ENCODE measurements around the gene GLRX. TPM values are rescaled to one million over a fixed set of nuclear protein-coding genes. Genes with fewer than 3 reads are reported as not detected.

The GLRX gene
- total and polyA plus RNA-seq, 2 of the 13 experiments (the other 11 are each of a cell fraction or from before 2014, with no cell fraction given) = 63.8 to 499 TPM

DNA sequence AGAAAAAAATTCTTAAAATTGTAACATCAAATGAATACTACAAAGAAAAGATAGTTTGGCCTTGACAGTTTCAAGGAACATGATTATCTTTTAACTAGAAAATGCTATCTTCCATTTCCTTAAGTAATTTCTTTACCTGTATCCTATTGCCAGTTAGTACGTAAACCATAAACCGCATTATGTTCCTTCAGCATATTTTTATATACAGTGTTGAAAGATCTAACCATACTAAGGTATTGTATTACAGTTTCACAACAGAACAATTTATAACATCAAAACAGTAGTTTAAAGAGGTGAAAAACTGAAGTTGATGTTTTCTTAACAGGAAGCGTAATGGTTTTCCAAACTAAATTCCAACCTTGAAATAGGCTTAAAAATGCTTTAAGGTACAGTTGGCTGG, 45.1 kb downstream of the GLRX start:
- Histone ChIP-seq H3K4me2 (ENCODE audit: low read depth, low read length) (no peak overlapping the region), H3K9ac (ENCODE audit: insufficient read depth, low read depth, low read length) (no peak overlapping the region), H3K79me2 (ENCODE audit: insufficient read depth, low read length) (no peaks in the 10 kb centered on the region), H4K20me1 (ENCODE audit: insufficient read depth, low read length) (no peaks in the 10 kb centered on the region), H3K27me3 (ENCODE audit: control insufficient read depth in 1 of 2, insufficient read depth in 2 of 2, low read length in 2 of 2) (no peaks in the 10 kb centered on the region), H3K9me3 (ENCODE audit: low read length) (no peaks in the 10 kb centered on the region), H3K4me1 (ENCODE audit: insufficient read depth, low read length) (peaks cover 14% of the 10 kb centered on the region), H3K4me3 (replicated peaks in 1 of 3; ENCODE audit: insufficient read depth in 1 of 3, low read depth in 2 of 3, low read length in 3 of 3) (no peak overlapping the region), H3K27ac (ENCODE audit: extremely low read length, insufficient read depth, low read length) (no peak overlapping the region), H3K36me3 (replicated peaks in 1 of 2; ENCODE audit: control insufficient read depth in 1 of 2, insufficient read depth in 2 of 2, low read length in 2 of 2) (peaks cover 1 to 3% of the 10 kb centered on the region in 2 experiments; a peak in 2 of 5 replicates), H2AFZ (ENCODE audit: low read length) (no peak overlapping the region)
- in situ Hi-C loops (cut with HindIII; ENCODE audit: extremely low pct_ligation_motif_present, low pct_unique_long_range_greater_than_20kb) (loop anchor here (5.0 kb wide), 1 partner anchor 70 kb away; no protein-coding TSS in a partner anchor), intact Hi-C loops (cut with micrococcal nuclease; ENCODE audit: unreplicated experiment) (no loop called here)
- TF ChIP-seq, protein P1, sequence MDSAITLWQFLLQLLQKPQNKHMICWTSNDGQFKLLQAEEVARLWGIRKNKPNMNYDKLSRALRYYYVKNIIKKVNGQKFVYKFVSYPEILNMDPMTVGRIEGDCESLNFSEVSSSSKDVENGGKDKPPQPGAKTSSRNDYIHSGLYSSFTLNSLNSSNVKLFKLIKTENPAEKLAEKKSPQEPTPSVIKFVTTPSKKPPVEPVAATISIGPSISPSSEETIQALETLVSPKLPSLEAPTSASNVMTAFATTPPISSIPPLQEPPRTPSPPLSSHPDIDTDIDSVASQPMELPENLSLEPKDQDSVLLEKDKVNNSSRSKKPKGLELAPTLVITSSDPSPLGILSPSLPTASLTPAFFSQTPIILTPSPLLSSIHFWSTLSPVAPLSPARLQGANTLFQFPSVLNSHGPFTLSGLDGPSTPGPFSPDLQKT (CRISPR knock-in tag; IDR thresholded peaks at IDR 0.05; ENCODE audit: borderline replicate concordance) = no peak
- TF ChIP-seq, protein P2, sequence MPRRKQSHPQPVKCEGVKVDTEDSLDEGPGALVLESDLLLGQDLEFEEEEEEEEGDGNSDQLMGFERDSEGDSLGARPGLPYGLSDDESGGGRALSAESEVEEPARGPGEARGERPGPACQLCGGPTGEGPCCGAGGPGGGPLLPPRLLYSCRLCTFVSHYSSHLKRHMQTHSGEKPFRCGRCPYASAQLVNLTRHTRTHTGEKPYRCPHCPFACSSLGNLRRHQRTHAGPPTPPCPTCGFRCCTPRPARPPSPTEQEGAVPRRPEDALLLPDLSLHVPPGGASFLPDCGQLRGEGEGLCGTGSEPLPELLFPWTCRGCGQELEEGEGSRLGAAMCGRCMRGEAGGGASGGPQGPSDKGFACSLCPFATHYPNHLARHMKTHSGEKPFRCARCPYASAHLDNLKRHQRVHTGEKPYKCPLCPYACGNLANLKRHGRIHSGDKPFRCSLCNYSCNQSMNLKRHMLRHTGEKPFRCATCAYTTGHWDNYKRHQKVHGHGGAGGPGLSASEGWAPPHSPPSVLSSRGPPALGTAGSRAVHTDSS (CRISPR knock-in tag; conservative IDR thresholded peaks at IDR 0.05) = no peak
- ChIA-PET POLR2A (no interaction called here), CTCF (ENCODE audit: low intra/inter-chr PET ratio, low total read pairs) (no interaction called here)
- ATAC-seq = no peak
- WGBS (ENCODE audit: low lambda C conversion rate) = 97% methylated on average over 3 of the region's 3 CpGs
- BruUV-seq (replicated peaks) = no TSS peak
- FAIRE-seq = no peak
- no peak for DNase-seq (ENCODE audit: low spot score)

DNA sequence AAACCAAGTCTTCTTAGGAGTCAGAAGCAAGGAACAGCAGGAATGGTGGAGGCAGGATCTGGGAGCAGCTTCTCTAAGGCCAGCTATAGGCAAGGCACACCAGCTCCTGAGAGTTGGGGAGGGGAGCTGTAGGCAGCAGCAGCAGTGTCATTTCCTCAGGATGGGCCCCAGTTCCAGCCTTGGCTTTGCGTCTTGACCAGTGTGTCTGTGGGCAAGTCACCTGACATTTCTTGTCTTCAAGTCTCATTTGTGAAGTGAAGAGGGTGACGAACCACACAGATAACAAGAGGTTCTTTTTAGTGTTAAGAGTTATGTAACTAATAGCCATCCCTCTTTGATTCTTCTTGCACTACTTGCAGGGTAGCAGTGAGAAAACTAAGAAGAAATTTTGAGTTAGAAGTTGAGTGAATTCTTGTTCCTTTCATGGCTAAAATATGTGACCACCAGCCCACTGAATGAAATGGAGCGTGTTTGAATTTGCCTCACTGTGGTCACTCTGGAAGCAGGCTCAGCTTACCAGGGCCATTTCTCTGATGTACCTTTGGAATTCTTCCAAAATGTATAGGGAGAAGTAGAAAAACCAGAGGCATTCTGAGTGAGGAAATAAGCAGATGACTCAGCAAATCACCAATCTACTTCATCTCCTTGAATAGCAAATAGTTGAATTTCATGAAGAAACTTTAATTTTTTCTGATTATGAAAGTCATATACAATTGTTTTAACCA, 49.0 kb downstream of the GLRX start:
- no peak overlapping the region for H3K4me3 ChIP-seq (replicated peaks in 1 of 3; ENCODE audit: insufficient read depth in 1 of 3, low read depth in 2 of 3, low read length in 3 of 3)
- no peaks in the 10 kb centered on the region for H3K27me3 ChIP-seq (ENCODE audit: control insufficient read depth in 1 of 2, insufficient read depth in 2 of 2, low read length in 2 of 2)
- CTCF ChIA-PET (ENCODE audit: low intra/inter-chr PET ratio, low total read pairs) = no interaction called here
- intact Hi-C loops (cut with micrococcal nuclease; ENCODE audit: unreplicated experiment) (no loop called here), in situ Hi-C loops (cut with HindIII; ENCODE audit: extremely low pct_ligation_motif_present, low pct_unique_long_range_greater_than_20kb) (no loop called here)
- H2AFZ ChIP-seq (ENCODE audit: low read length) = no peak overlapping the region
- FAIRE-seq (no peak), DNase-seq (ENCODE audit: low spot score) (peak; percentile 10), ATAC-seq (no peak)
- peaks cover 0 to 11% of the 10 kb centered on the region in 2 experiments; a peak in 1 of 5 replicates for H3K36me3 ChIP-seq (replicated peaks in 1 of 2; ENCODE audit: control insufficient read depth in 1 of 2, insufficient read depth in 2 of 2, low read length in 2 of 2)
- H3K9me3 ChIP-seq (ENCODE audit: low read length) = no peaks in the 10 kb centered on the region
- H3K4me2 ChIP-seq (ENCODE audit: low read depth, low read length) = no peak overlapping the region
- H3K9ac ChIP-seq (ENCODE audit: insufficient read depth, low read depth, low read length) = no peak overlapping the region
- H3K27ac ChIP-seq (ENCODE audit: extremely low read length, insufficient read depth, low read length) = no peak overlapping the region
- peaks cover 26% of the 10 kb centered on the region for H3K4me1 ChIP-seq (ENCODE audit: insufficient read depth, low read length)
- POLR2A ChIA-PET = interaction anchor here (0.8 kb wide), 1 partner anchor 61 kb away, joined by 3 read pairs; no protein-coding TSS in a partner anchor
- no peaks in the 10 kb centered on the region for H4K20me1 ChIP-seq (ENCODE audit: insufficient read depth, low read length)
- no peaks in the 10 kb centered on the region for H3K79me2 ChIP-seq (ENCODE audit: insufficient read depth, low read length)
- 100% methylated on average over 3 of the region's 3 CpGs for WGBS (ENCODE audit: low lambda C conversion rate)
- BruUV-seq (replicated peaks) = no TSS peak
- TF ChIP-seq KDM2A (CRISPR knock-in tag; IDR thresholded peaks at IDR 0.05; ENCODE audit: borderline replicate concordance, low read depth) = no peak
- TF ChIP-seq, protein P3, sequence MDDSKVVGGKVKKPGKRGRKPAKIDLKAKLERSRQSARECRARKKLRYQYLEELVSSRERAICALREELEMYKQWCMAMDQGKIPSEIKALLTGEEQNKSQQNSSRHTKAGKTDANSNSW (CRISPR knock-in tag; IDR thresholded peaks at IDR 0.05; ENCODE audit: borderline replicate concordance) = no peak
- no peak for TF ChIP-seq TCF7L2 (IDR thresholded peaks at IDR 0.05; ENCODE audit: low read depth, low read length)
- peak; percentile 88 for TF ChIP-seq NFE2L2 (IDR thresholded peaks at IDR 0.05; ENCODE audit: low read length)
- no peak for TF ChIP-seq ZNF329 (CRISPR knock-in tag; IDR thresholded peaks at IDR 0.05; ENCODE audit: low read depth)
- TF ChIP-seq TCF12 (IDR thresholded peaks at IDR 0.05) = no peak
- TF ChIP-seq TCF12 (CRISPR knock-in tag; IDR thresholded peaks at IDR 0.05) = no peak
- TF ChIP-seq KAT8 (CRISPR knock-in tag; IDR thresholded peaks at IDR 0.05) = no peak
- peak; percentile 85 for TF ChIP-seq MAFF (IDR thresholded peaks at IDR 0.05; ENCODE audit: low read depth, low read length)
- no peak for TF ChIP-seq HOXA7 (CRISPR knock-in tag; IDR thresholded peaks at IDR 0.05)
- TF ChIP-seq ZNF530 (CRISPR knock-in tag; IDR thresholded peaks at IDR 0.05; ENCODE audit: low read depth) = no peak
- no peak for TF ChIP-seq RFX1 (IDR thresholded peaks at IDR 0.05)
- TF ChIP-seq KLF13 (CRISPR knock-in tag; IDR thresholded peaks at IDR 0.05) = no peak

Measured in HepG2 (cell line).